Ascending aorta (tissue), 2 donors: ENCODE data around the gene MAP3K7CL. TPM values are rescaled to one million over a fixed set of nuclear protein-coding genes. Genes with fewer than 3 reads are reported as not detected.

Experiments used
- DNase-seq, 2 donors: peaks; one replicate each; pipeline ENCODE4 v3.0.0-alpha.2; 2019; ENCODE audit warnings: low spot score in 2 of 2
- H3K27ac ChIP-seq, 2 donors: fragments of 200-600 bp; sonication (generic); one replicate each; pipeline ENCODE4 v1.5.1; 2016 to 2017; ENCODE audit warnings: mild to moderate bottlenecking in 1 of 2
- H3K27me3 ChIP-seq: fragments of 200-600 bp; sonication (generic); one replicate; pipeline ENCODE4 v1.5.1; 2017
- H3K36me3 ChIP-seq, 2 donors: fragments of 200-600 bp; sonication (generic); one replicate each; pipeline ENCODE4 v1.5.1; 2016
- H3K4me1 ChIP-seq, 2 donors: fragments of 200-600 bp; sonication (generic); one replicate each; pipeline ENCODE4 v1.5.1; 2016 to 2017; ENCODE audit warnings: mild to moderate bottlenecking in 1 of 2
- H3K4me3 ChIP-seq, 2 donors: fragments of 200-600 bp; sonication (generic); one replicate each; pipeline ENCODE4 v1.5.1; 2016 to 2017; ENCODE audit warnings: mild to moderate bottlenecking in 1 of 2
- H3K9me3 ChIP-seq, 2 donors: fragments of 200-600 bp; sonication (generic); one replicate each; pipeline ENCODE4 v1.5.1; 2016
- CTCF ChIP-seq, 3 experiments: fragments of 200-600 bp in 2 of 3; fragments of 450-650 bp in 1 of 3; sonication (generic) in 2 of 3; IDR thresholded peaks; one replicate each; pipeline ENCODE4 v1.5.1; 2016 to 2019; ENCODE audit warnings: antibody characterized with exemption in 3 of 3, mild to moderate bottlenecking in 1 of 3, moderate library complexity in 1 of 3
- intact Hi-C: fragments of 100-400 bp; cut with DNase I; formaldehyde crosslinking; loops from one replicate; pipeline ENCODE4 v1.15.1; 2023
- total RNA-seq: library from RNA; depleted of rRNA; stranded (reverse); fragments of >200 nt; gene quantifications from one replicate; pipeline ENCODE4 v1.1.0, GENCODE V29; 2016

MAP3K7CL gene
- total RNA-seq, 1 donor from 2014 or later, result 6.9 TPM

- intact Hi-C loops, result no loop called here
- H3K27ac ChIP-seq, result no peak overlapping the region
- H3K4me1 ChIP-seq, result peaks cover 0 to 3% of the 10 kb centered on the region in 2 donors
- TF ChIP-seq CTCF (IDR thresholded peaks at IDR 0.05), result no peak
- H3K27me3 ChIP-seq, result no peaks in the 10 kb centered on the region
- DNase-seq, result no peak
- no peak overlapping the region for H3K4me3 ChIP-seq
- no peaks in the 10 kb centered on the region for H3K36me3 ChIP-seq
- peaks cover 0 to 6% of the 10 kb centered on the region in 2 donors for H3K9me3 ChIP-seq
These were observed 76.0 kb downstream of the MAP3K7CL start for GRCh38 chr21:29206445-29206844.

GRCh38 chr21:29207201-29207600 lies 76.8 kb downstream of the MAP3K7CL start:
- Histone ChIP-seq H3K27me3 (no peaks in the 10 kb centered on the region), H3K4me1 (peaks cover 0 to 3% of the 10 kb centered on the region in 2 donors), H3K9me3 (no peaks in the 10 kb centered on the region), H3K36me3 (no peaks in the 10 kb centered on the region), H3K4me3 (no peak overlapping the region), H3K27ac (no peak overlapping the region)
- DNase-seq, result no peak
- TF ChIP-seq CTCF (IDR thresholded peaks at IDR 0.05), result no peak
- intact Hi-C loops, result no loop called here

GRCh38 chr21:29208044-29208681 lies 77.7 kb downstream of the MAP3K7CL start:
- Histone ChIP-seq H3K27ac (peak overlapping the region in 1 of 2 donors; percentile 48), H3K27me3 (no peaks in the 10 kb centered on the region), H3K4me3 (no peak overlapping the region), H3K36me3 (no peaks in the 10 kb centered on the region), H3K9me3 (no peaks in the 10 kb centered on the region), H3K4me1 (peaks cover 0 to 3% of the 10 kb centered on the region in 2 donors)
- intact Hi-C loops, result no loop called here
- TF ChIP-seq CTCF (IDR thresholded peaks at IDR 0.05), result no peak
- DNase-seq, result no peak

- no peaks in the 10 kb centered on the region for H3K27me3 ChIP-seq
- no peak overlapping the region for H3K4me3 ChIP-seq
- peaks cover 0 to 3% of the 10 kb centered on the region in 2 donors for H3K4me1 ChIP-seq
- DNase-seq, result no peak
- H3K27ac ChIP-seq, result peak overlapping the region; percentile 31 to 48
- intact Hi-C loops, result no loop called here
- H3K36me3 ChIP-seq, result no peaks in the 10 kb centered on the region
- TF ChIP-seq CTCF (IDR thresholded peaks at IDR 0.05), result no peak
- H3K9me3 ChIP-seq, result no peaks in the 10 kb centered on the region
These were observed 78.2 kb downstream of the MAP3K7CL start for GRCh38 chr21:29208682-29209059.

- no peak overlapping the region for H3K27ac ChIP-seq
- H3K9me3 ChIP-seq, result no peaks in the 10 kb centered on the region
- no peak for DNase-seq
- no peak overlapping the region for H3K4me3 ChIP-seq
- TF ChIP-seq CTCF (IDR thresholded peaks at IDR 0.05), result no peak
- H3K4me1 ChIP-seq, result peaks cover 0 to 3% of the 10 kb centered on the region in 2 donors
- intact Hi-C loops, result no loop called here
- H3K27me3 ChIP-seq, result no peaks in the 10 kb centered on the region
- H3K36me3 ChIP-seq, result no peaks in the 10 kb centered on the region
These were observed 79.3 kb downstream of the MAP3K7CL start for GRCh38 chr21:29209696-29210095.

GRCh38 chr21:29211205-29211604 lies 80.8 kb downstream of the MAP3K7CL start:
- no peaks in the 10 kb centered on the region for H3K36me3 ChIP-seq
- peaks cover 0 to 3% of the 10 kb centered on the region in 2 donors for H3K4me1 ChIP-seq
- TF ChIP-seq CTCF (IDR thresholded peaks at IDR 0.05), result no peak
- no peak for DNase-seq
- H3K27ac ChIP-seq, result no peak overlapping the region
- no peak overlapping the region for H3K4me3 ChIP-seq
- no peaks in the 10 kb centered on the region for H3K9me3 ChIP-seq
- H3K27me3 ChIP-seq, result no peaks in the 10 kb centered on the region
- intact Hi-C loops, result no loop called here
